RWPE2 (cell line): ENCODE results near the gene ZFP91.
A peak's percentile ranks its signal among the peaks of the same experiment; 100 is the strongest.

Source experiments
- ATAC-seq: fragments of 200-7000 bp; cut with Tn5 transposase; 3 replicates; pipeline ENCODE4 v1.9.1; 2021; ENCODE audit warnings: low read depth
- DNase-seq: peaks from one replicate; pipeline ENCODE4 v3.0.0-alpha.2; 2020; ENCODE audit warnings: low spot score
- H3K27ac ChIP-seq: fragments of 450-650 bp; 2 replicates; pipeline ENCODE4 v1.5.1; 2017; ENCODE audit warnings: mild to moderate bottlenecking; ENCODE audit not compliant: poor library complexity, severe bottlenecking
- H3K27me3 ChIP-seq: fragments of 250-450 bp; sonication (Bioruptor Pico); 2 replicates; pipeline ENCODE4 v1.5.1; 2021; ENCODE audit warnings: mild to moderate bottlenecking, moderate library complexity; ENCODE audit not compliant: insufficient read depth, poor library complexity, severe bottlenecking
- H3K36me3 ChIP-seq: fragments of 250-450 bp; sonication (Bioruptor Pico); 2 replicates; pipeline ENCODE4 v1.5.1; 2020; ENCODE audit warnings: low read depth, mild to moderate bottlenecking, moderate library complexity
- H3K4me1 ChIP-seq: fragments of 250-450 bp; sonication (Bioruptor Pico); 2 replicates; pipeline ENCODE4 v1.5.1; 2021; ENCODE audit warnings: mild to moderate bottlenecking, moderate library complexity; ENCODE audit not compliant: insufficient read depth, poor library complexity, severe bottlenecking
- H3K4me3 ChIP-seq: fragments of 250-450 bp; sonication (Bioruptor Pico); 2 replicates; pipeline ENCODE4 v1.5.1; 2021; ENCODE audit warnings: mild to moderate bottlenecking, moderate library complexity; ENCODE audit not compliant: severe bottlenecking
- H3K9me3 ChIP-seq: fragments of 250-450 bp; sonication (Bioruptor Pico); 2 replicates; pipeline ENCODE4 v1.5.1; 2021; ENCODE audit warnings: mild to moderate bottlenecking, moderate library complexity; ENCODE audit not compliant: severe bottlenecking
- CTCF ChIP-seq: fragments of 450-650 bp; IDR thresholded peaks from one replicate; pipeline ENCODE4 v1.5.1; 2017; ENCODE audit warnings: mild to moderate bottlenecking, moderate library complexity; ENCODE audit not compliant: poor library complexity, severe bottlenecking

ZFP91 gene

DNA sequence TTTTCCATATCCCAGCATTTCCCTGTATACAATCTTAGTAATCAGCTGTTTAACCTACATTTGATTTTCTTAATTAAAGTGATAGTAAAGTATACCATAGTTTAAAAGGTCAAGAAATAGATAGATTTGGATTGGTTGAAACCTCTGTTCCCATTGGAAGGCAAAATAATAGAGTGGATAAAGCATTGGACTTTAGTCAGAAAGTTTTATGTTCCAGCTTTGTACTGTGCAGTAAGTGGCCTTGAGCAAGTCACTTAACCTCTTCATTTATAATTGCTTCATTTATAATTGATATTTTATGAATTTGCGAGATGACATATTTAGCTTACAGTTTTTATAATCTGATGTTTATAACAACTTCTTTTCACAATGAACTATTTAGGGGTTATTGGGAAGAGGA lies 3.6 kb downstream of the ZFP91 start:
- TF ChIP-seq CTCF: no peak
- no peak for DNase-seq
- no peak for ATAC-seq
- Histone ChIP-seq H3K4me1 (peaks cover 21% of the 10 kb centered on the region), H3K36me3 (peaks cover 58% of the 10 kb centered on the region), H3K9me3 (no peaks in the 10 kb centered on the region), H3K27me3 (no peaks in the 10 kb centered on the region), H3K27ac (no peak overlapping the region), H3K4me3 (no peak overlapping the region)

DNA sequence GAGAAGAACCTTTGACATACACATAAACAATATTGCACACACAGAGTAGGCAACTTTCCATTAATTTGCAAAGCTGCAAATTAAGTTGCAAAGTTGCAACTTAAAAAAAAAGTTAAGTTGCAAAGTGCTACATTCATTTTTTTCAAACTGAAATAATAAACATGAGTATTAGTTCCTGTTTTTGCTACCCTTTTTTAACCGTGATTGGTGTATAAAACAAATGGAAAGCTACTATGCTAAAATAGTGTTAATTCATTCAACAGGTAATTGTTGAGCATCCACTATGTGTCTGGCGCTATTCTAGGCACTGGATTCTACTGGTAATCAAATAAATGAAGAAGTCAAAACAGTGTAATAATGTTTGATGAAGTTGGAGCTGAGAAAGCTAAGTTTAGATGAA lies 8.1 kb downstream of the ZFP91 start:
- ATAC-seq: no peak
- Histone ChIP-seq H3K4me1 (peaks cover 17% of the 10 kb centered on the region), H3K36me3 (peaks cover 82% of the 10 kb centered on the region), H3K27ac (no peak overlapping the region), H3K4me3 (no peak overlapping the region), H3K27me3 (no peaks in the 10 kb centered on the region), H3K9me3 (no peaks in the 10 kb centered on the region)
- no peak for DNase-seq
- no peak for TF ChIP-seq CTCF

DNA sequence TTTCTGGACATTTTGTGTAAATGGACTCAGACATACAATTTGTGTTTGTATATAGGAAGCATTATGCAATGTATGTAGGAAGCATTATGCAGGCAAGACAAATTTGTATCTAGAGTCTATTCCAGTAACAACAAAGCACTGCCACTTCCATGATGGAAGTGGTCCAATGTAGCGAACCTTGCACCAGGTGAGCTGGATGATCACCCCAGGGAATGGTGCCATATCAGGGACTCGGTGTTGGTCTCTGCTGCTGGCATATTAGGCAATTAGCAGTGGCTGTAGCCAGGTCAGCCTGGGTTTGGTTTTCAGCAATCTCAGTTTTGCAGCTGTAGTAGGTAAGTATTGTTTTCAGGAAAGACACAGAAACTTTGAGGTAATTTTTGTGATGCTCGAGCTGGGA lies 12.8 kb downstream of the ZFP91 start:
- DNase-seq: no peak
- ATAC-seq: no peak
- no peaks in the 10 kb centered on the region for H3K27me3 ChIP-seq
- TF ChIP-seq CTCF: no peak
- no peaks in the 10 kb centered on the region for H3K9me3 ChIP-seq
- H3K36me3 ChIP-seq: peaks cover 83% of the 10 kb centered on the region
- no peak overlapping the region for H3K4me3 ChIP-seq
- no peak overlapping the region for H3K27ac ChIP-seq
- peaks cover 6% of the 10 kb centered on the region for H3K4me1 ChIP-seq

DNA sequence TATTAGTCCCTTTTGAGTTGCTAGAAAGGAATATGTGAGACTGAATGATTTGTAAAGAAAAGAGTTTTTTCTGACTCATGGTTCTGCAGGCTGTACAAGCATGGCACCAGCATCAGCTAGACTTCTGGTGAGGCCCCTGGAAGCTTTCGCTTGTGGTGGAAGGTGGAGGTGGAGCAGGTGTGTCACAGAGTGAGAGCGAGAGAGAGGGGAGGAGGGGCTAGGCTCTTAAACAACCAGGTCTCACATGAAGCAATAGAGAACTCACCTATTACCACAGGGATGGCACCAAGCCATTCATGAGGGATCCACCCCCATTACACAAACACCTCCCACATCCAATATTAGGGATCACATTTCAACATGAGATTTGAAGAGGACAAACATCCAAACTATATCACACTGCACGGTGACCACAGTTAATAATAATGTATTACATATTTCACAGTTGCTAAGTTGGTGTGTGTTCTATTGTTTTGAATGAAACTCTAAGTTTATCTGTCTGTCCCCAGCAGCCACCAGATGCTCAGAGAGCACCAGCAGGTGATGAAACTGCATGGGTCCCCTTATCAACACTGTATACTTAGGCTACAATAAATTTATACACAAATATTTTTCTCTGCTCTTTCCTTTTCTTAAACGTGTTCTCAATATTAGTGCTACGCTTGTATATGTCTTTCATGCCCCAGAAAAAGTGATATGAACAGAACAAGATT lies 14.1 kb downstream of the ZFP91 start:
- ATAC-seq (peak; percentile 38; the same call in 2 of the 3 replicates), DNase-seq (no peak)
- no peak overlapping the region for H3K4me3 ChIP-seq
- no peak for TF ChIP-seq CTCF
- H3K4me1 ChIP-seq: peaks cover 6% of the 10 kb centered on the region
- no peak overlapping the region for H3K27ac ChIP-seq
- no peaks in the 10 kb centered on the region for H3K27me3 ChIP-seq
- peaks cover 70% of the 10 kb centered on the region for H3K36me3 ChIP-seq
- H3K9me3 ChIP-seq: no peaks in the 10 kb centered on the region

DNA sequence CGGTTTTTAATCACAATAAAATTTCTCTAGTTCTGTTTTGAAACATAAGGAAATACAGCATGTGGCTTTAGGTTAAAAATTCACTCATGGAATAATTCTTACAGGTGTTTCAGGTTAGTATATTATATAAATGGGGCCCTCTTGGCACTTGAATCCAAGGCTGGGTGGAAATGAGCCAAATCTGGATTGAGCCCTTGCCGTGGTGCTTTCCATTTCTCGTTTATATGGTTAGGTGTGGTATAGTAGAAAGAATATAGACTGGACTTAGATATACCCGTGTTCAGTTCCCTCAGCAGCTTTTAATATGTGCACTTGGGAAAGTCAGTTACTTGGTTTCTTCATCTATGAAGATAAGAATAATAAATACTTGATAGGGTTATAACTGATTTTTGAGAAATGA lies 16.0 kb downstream of the ZFP91 start:
- Histone ChIP-seq H3K36me3 (peaks cover 63% of the 10 kb centered on the region), H3K9me3 (no peaks in the 10 kb centered on the region), H3K27ac (no peak overlapping the region), H3K27me3 (no peaks in the 10 kb centered on the region), H3K4me3 (no peak overlapping the region), H3K4me1 (peaks cover 6% of the 10 kb centered on the region)
- no peak for DNase-seq
- ATAC-seq: no peak
- no peak for TF ChIP-seq CTCF
